ENCODE results near the gene POMT1. TPM values are rescaled to one million over a fixed set of nuclear protein-coding genes. Genes with fewer than 3 reads are reported as not detected.

The POMT1 gene
- total RNA-seq, 4 donors from 2014 or later = 16.6 to 62.0 (median 34.1) TPM

DNA sequence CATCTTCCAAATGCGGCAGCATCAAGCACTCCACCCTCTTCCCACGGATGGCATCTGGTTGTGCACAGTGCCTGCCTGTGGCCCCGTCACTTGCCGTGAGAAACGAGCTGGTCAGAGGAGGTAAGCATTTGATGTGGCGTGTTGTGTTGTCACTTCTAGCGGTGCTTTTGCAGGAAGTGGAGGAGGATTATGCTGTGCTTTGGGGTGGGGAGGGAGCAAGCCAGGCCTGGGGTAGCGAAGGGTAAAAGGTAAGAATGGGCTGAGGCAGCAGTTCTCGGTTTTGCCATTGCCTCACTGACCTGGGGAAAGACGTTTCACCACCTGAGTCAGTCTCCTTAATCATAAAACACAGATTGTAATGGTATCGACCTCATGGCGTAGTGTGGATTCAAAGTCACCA, 2.3 kb upstream of the POMT1 start:
- H3K27ac ChIP-seq = peak overlapping the region; percentile 27
- H3K27me3 ChIP-seq = no peaks in the 10 kb centered on the region
- no peak for DNase-seq (ENCODE audit: low spot score in 2 of 2)
- WGBS = 65% methylated on average over 12 of the region's 12 CpGs
- H3K9me3 ChIP-seq = no peaks in the 10 kb centered on the region
- H3K36me3 ChIP-seq = peaks cover 44% of the 10 kb centered on the region
- TF ChIP-seq POLR2AphosphoS5 (IDR thresholded peaks at IDR 0.05) = no peak
- H3K4me1 ChIP-seq = peaks cover 37% of the 10 kb centered on the region
- no peak overlapping the region for H3K4me3 ChIP-seq

DNA sequence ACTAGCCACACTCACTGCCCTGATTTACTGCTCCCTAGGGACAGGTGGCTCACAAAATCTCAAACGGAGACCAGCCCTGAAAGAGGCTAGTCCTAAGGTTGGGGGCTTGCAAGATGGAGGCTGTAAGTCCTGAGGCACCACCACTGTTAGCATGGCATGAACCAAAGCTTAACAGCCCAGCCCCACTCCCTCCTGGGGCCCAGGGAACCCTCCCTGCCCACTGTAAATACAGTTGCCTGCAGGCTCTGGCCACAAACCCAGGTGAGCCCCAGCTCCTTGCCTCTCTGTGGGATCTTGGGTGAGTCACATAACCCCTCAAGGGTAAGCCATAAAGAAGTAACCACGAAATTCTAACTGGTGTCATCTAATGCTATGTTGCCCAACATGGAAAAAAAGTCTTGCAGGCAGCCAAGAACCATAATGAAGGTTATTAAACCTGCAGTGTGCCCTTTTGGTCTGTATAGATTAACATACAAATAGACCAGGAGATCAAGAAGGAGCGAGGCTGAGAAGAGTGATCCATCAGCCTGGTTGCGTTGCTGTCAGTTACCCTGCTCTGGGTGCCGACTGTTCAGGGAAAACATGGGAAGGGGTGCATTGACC, 1.7 kb upstream of the POMT1 start:
- Histone ChIP-seq H3K9me3 (no peaks in the 10 kb centered on the region), H3K27me3 (no peaks in the 10 kb centered on the region), H3K27ac (peak overlapping the region; percentile 27), H3K4me3 (no peak overlapping the region), H3K36me3 (peaks cover 37% of the 10 kb centered on the region), H3K4me1 (peaks cover 37% of the 10 kb centered on the region)
- 58% methylated on average over 5 of the region's 5 CpGs for WGBS
- TF ChIP-seq, protein P1, sequence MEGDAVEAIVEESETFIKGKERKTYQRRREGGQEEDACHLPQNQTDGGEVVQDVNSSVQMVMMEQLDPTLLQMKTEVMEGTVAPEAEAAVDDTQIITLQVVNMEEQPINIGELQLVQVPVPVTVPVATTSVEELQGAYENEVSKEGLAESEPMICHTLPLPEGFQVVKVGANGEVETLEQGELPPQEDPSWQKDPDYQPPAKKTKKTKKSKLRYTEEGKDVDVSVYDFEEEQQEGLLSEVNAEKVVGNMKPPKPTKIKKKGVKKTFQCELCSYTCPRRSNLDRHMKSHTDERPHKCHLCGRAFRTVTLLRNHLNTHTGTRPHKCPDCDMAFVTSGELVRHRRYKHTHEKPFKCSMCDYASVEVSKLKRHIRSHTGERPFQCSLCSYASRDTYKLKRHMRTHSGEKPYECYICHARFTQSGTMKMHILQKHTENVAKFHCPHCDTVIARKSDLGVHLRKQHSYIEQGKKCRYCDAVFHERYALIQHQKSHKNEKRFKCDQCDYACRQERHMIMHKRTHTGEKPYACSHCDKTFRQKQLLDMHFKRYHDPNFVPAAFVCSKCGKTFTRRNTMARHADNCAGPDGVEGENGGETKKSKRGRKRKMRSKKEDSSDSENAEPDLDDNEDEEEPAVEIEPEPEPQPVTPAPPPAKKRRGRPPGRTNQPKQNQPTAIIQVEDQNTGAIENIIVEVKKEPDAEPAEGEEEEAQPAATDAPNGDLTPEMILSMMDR (IDR thresholded peaks at IDR 0.05) = no peak
- TF ChIP-seq POLR2AphosphoS5 (IDR thresholded peaks at IDR 0.05) (no peak), POLR2A (IDR thresholded peaks at IDR 0.05) (no peak), EP300 (IDR thresholded peaks at IDR 0.05) (no peak)
- no peak for DNase-seq (ENCODE audit: low spot score in 2 of 2)

DNA sequence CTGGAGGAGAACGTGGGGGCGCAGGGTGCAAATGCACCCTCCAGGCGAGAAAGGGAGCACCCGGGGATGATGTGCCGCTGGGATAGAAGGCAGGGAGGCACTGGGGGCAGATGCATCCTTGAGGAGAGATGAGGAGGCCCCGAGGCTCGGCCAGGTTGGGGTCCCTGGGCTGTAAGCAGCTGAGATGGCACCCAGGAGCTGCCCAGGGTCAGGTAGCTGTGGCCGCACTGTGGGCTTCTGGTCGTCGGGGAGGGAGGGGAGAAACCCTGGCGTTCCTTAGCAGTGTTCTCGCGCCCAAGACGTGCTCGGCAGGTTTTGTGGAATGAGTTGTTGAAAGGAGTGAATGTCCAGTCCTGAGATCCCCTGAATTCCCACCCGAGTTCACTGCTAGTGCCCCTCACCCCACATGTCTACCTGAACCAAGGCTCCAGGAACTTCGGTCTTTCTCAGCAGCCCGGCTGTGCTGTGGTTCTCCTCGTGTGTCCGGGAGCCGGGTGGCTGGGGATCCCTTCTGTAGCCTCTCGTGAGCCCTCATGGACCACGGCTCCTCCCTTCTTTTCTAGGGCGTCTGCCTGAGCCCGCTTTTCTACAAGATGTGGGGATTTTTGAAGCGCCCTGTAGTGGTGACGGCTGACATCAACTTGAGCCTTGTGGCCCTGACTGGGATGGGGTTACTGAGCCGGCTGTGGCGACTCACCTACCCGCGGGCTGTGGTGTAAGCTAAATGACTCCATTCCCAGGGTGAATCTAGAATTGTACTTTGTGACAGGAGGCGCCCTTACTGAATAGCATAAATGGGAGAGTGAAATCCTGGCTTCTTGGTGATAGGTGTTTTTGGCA, 1.1 kb downstream of the POMT1 start:
- H3K9me3 ChIP-seq = no peaks in the 10 kb centered on the region
- H3K36me3 ChIP-seq = peaks cover 11% of the 10 kb centered on the region
- peak overlapping the region; percentile 82 for H3K4me3 ChIP-seq
- no peaks in the 10 kb centered on the region for H3K27me3 ChIP-seq
- H3K4me1 ChIP-seq = peaks cover 37% of the 10 kb centered on the region
- TF ChIP-seq POLR2AphosphoS5 (IDR thresholded peaks at IDR 0.05) (no peak), EP300 (IDR thresholded peaks at IDR 0.05) (no peak), POLR2A (IDR thresholded peaks at IDR 0.05) (no peak)
- TF ChIP-seq, protein P1 (IDR thresholded peaks at IDR 0.05) = no peak
- H3K27ac ChIP-seq = no peak overlapping the region
- DNase-seq (ENCODE audit: low spot score in 2 of 2) = no peak
- 10% methylated on average over 32 of the region's 32 CpGs for WGBS

DNA sequence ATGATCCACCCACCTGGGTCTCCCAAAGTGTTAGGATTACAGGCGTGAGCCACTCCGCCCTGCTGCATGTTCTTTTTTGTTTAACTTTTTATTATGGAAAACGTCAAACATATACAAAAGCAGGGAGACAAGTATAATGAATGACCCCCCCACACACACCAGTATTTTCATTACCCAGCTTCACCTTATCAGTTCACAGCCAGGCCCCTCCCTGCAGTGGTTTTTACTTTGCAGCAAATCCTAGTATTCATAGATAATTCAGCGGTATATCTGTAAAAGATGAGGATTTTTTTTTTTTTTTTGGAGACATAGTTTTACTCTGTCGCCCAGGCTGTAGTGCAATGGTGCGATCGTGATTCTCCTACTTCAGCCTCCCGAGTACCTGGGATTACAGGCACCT, 2.3 kb downstream of the POMT1 start:
- 94% methylated on average over 8 of the region's 8 CpGs for WGBS
- H3K4me1 ChIP-seq = peaks cover 37% of the 10 kb centered on the region
- H3K36me3 ChIP-seq = peaks cover 12% of the 10 kb centered on the region
- no peak overlapping the region for H3K27ac ChIP-seq
- DNase-seq (ENCODE audit: low spot score in 2 of 2) = no peak
- H3K4me3 ChIP-seq = no peak overlapping the region
- TF ChIP-seq EP300 (IDR thresholded peaks at IDR 0.05) = no peak
- TF ChIP-seq, protein P1 (IDR thresholded peaks at IDR 0.05) = no peak
- no peak for TF ChIP-seq POLR2AphosphoS5 (IDR thresholded peaks at IDR 0.05)
- no peak for TF ChIP-seq POLR2A (IDR thresholded peaks at IDR 0.05)
- H3K27me3 ChIP-seq = no peaks in the 10 kb centered on the region
- no peaks in the 10 kb centered on the region for H3K9me3 ChIP-seq

DNA sequence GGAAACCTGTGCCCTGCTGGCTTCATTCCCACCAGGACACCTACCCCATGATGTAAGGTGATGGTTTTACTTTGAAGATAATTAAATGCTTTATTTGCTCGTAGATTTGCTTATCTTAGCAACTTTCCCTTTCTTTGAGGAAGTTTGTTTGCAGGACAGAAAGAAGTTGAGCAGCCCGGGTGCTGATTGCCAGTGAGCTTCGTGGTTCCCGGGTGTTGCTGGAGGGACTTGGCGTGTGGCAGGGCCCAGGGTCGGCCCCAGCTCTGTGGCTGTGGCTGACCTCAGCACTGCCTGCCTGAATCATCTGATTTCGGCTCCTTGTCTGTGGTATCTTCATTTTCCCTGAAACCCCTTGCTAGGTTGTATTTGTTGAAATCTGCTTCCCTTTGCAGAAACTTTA, 8.7 kb downstream of the POMT1 start:
- Histone ChIP-seq H3K27me3 (no peaks in the 10 kb centered on the region), H3K4me1 (no peaks in the 10 kb centered on the region), H3K4me3 (no peak overlapping the region), H3K27ac (no peak overlapping the region), H3K9me3 (no peaks in the 10 kb centered on the region), H3K36me3 (peaks cover 73% of the 10 kb centered on the region)
- DNase-seq (ENCODE audit: low spot score in 2 of 2) = no peak
- no peak for TF ChIP-seq POLR2AphosphoS5 (IDR thresholded peaks at IDR 0.05)
- no peak for TF ChIP-seq EP300 (IDR thresholded peaks at IDR 0.05)
- TF ChIP-seq, protein P1 (IDR thresholded peaks at IDR 0.05) = no peak
- no peak for TF ChIP-seq POLR2A (IDR thresholded peaks at IDR 0.05)
- WGBS = 80% methylated on average over 7 of the region's 7 CpGs

Data from suprapubic skin (tissue), 4 donors.